ENCODE data around the gene CD209. TPM values are rescaled to one million over a fixed set of nuclear protein-coding genes. Genes with fewer than 3 reads are reported as not detected.

CD209 gene
- total and polyA plus RNA-seq, 7 donors = 1.4 to 12.3 (median 5.4) TPM

- Histone ChIP-seq H3K27me3 (peaks cover 0 to 29% (median 0%) of the 10 kb centered on the region in 3 donors), H3K27ac (no peak overlapping the region), H3K9me3 (no peaks in the 10 kb centered on the region), H3K36me3 (no peaks in the 10 kb centered on the region), H3K4me3 (no peak overlapping the region), H3K4me1 (no peaks in the 10 kb centered on the region)
- intact Hi-C loops (cut with DNase I) = no loop called here
- no peak for DNase-seq
- TF ChIP-seq CTCF (IDR thresholded peaks at IDR 0.05) = no peak
- TF ChIP-seq POLR2AphosphoS5 (IDR thresholded peaks at IDR 0.05) = no peak
- no peak for TF ChIP-seq POLR2A (IDR thresholded peaks at IDR 0.05)
- no peak for TF ChIP-seq EP300 (IDR thresholded peaks at IDR 0.05)
Observed at GRCh38 chr19:7691497-7691896, 55.8 kb downstream of the CD209 start.

- WGBS, 2 donors = 78 to 80% methylated on average over 8 of the region's 8 CpGs
- intact Hi-C loops (cut with DNase I) = no loop called here
- Histone ChIP-seq H3K36me3 (no peaks in the 10 kb centered on the region), H3K27ac (no peak overlapping the region), H3K27me3 (peaks cover 0 to 29% (median 0%) of the 10 kb centered on the region in 3 donors), H3K4me1 (no peaks in the 10 kb centered on the region), H3K4me3 (no peak overlapping the region), H3K9me3 (no peaks in the 10 kb centered on the region)
- TF ChIP-seq POLR2A (IDR thresholded peaks at IDR 0.05) = no peak
- no peak for TF ChIP-seq CTCF (IDR thresholded peaks at IDR 0.05)
- no peak for TF ChIP-seq EP300 (IDR thresholded peaks at IDR 0.05)
- TF ChIP-seq POLR2AphosphoS5 (IDR thresholded peaks at IDR 0.05) = no peak
- no peak for DNase-seq
Observed at GRCh38 chr19:7690779-7691258, 56.5 kb downstream of the CD209 start.

Other genes starting within 250 kb of the CD209 start
- gene ZNF358, start 231.4 kb downstream of the CD209 start, total RNA-seq = 100 to 1,000 TPM in 1 of 4 donors, 10 to 100 TPM in 3; 64.5 to 120 (median 69.6) TPM
- 10 to 100 TPM; 29.3 to 52.9 (median 31.9) TPM for gene ZNF358, start 231.4 kb downstream of the CD209 start, polyA plus RNA-seq
- 10 to 100 TPM; 15.5 to 21.3 (median 17.1) TPM for gene MCOLN1, start 224.9 kb downstream of the CD209 start, total RNA-seq
- 10 to 100 TPM; 16.0 to 23.7 (median 16.8) TPM for gene MCOLN1, start 224.9 kb downstream of the CD209 start, polyA plus RNA-seq
- gene PNPLA6, start 211.8 kb downstream of the CD209 start, total RNA-seq = 10 to 100 TPM; 35.2 to 77.0 (median 44.1) TPM
- 10 to 100 TPM; 13.6 to 76.3 (median 15.0) TPM for gene PNPLA6, start 211.8 kb downstream of the CD209 start, polyA plus RNA-seq
- under 1 TPM in 3 of 4 donors, not detected in 1; under 0.01 to 0.28 (median 0.27) TPM for gene CAMSAP3, start 151.7 kb downstream of the CD209 start, total RNA-seq
- 10 to 100 TPM; 15.6 to 37.2 (median 26.8) TPM for gene CAMSAP3, start 151.7 kb downstream of the CD209 start, polyA plus RNA-seq
- 10 to 100 TPM; 29.5 to 38.3 (median 33.8) TPM for gene XAB2, start 118.0 kb downstream of the CD209 start, total RNA-seq
- gene XAB2, start 118.0 kb downstream of the CD209 start, polyA plus RNA-seq = 10 to 100 TPM in 2 of 3 donors, 1 to 10 TPM in 1; 9.7 to 29.9 (median 13.8) TPM
- gene PET100, start 117.7 kb downstream of the CD209 start, total RNA-seq = 10 to 100 TPM; 10.8 to 37.1 (median 30.1) TPM
- 10 to 100 TPM; 63.3 to 70.9 (median 68.7) TPM for gene PET100, start 117.7 kb downstream of the CD209 start, polyA plus RNA-seq
- not detected for gene PCP2, start 113.8 kb downstream of the CD209 start, total RNA-seq
- 1 to 10 TPM in 1 of 3 donors, not detected in 2; 1.0 TPM for gene PCP2, start 113.8 kb downstream of the CD209 start, polyA plus RNA-seq
- gene STXBP2, start 110.4 kb downstream of the CD209 start, total RNA-seq = 1 to 10 TPM; 5.9 to 9.3 (median 7.6) TPM
- gene STXBP2, start 110.4 kb downstream of the CD209 start, polyA plus RNA-seq = 100 to 1,000 TPM; 117 to 163 (median 132) TPM
- gene RETN, start 78.5 kb downstream of the CD209 start, total RNA-seq = not detected
- 10 to 100 TPM in 1 of 3 donors, 1 to 10 TPM in 2; 3.6 to 38.1 (median 8.6) TPM for gene RETN, start 78.5 kb downstream of the CD209 start, polyA plus RNA-seq
- gene MCEMP1, start 70.4 kb downstream of the CD209 start, total RNA-seq = under 1 TPM in 3 of 4 donors, not detected in 1; 0.36 to 0.49 (median 0.41) TPM
- gene MCEMP1, start 70.4 kb downstream of the CD209 start, polyA plus RNA-seq = 1 to 10 TPM in 2 of 3 donors, under 1 TPM in 1; 0.51 to 2.8 (median 1.8) TPM
- 10 to 100 TPM; 32.8 to 89.6 (median 50.5) TPM for gene TRAPPC5, start 66.7 kb downstream of the CD209 start, total RNA-seq
- gene TRAPPC5, start 66.7 kb downstream of the CD209 start, polyA plus RNA-seq = 10 to 100 TPM; 55.3 to 75.5 (median 55.9) TPM
- 1 to 10 TPM in 1 of 4 donors, under 1 TPM in 3; 0.27 to 2.5 (median 0.61) TPM for gene FCER2, start 45.4 kb downstream of the CD209 start, total RNA-seq
- 10 to 100 TPM in 1 of 3 donors, under 1 TPM in 1, not detected in 1; 0.46 to 14.7 TPM for gene FCER2, start 45.4 kb downstream of the CD209 start, polyA plus RNA-seq
- gene CLEC4G, start 15.4 kb downstream of the CD209 start, total RNA-seq = 1 to 10 TPM; 1.4 to 3.6 (median 3.1) TPM
- under 1 TPM in 2 of 3 donors, not detected in 1; 0.45 to 0.46 TPM for gene CLEC4G, start 15.4 kb downstream of the CD209 start, polyA plus RNA-seq
- 1 to 10 TPM in 1 of 4 donors, not detected in 3; 1.4 TPM for gene CLEC4M, start 15.7 kb upstream of the CD209 start, total RNA-seq
- under 1 TPM in 2 of 3 donors, not detected in 1; under 0.01 to 0.82 TPM for gene CLEC4M, start 15.7 kb upstream of the CD209 start, polyA plus RNA-seq
- gene EVI5L, start 82.7 kb upstream of the CD209 start, total RNA-seq = 10 to 100 TPM in 3 of 4 donors, 1 to 10 TPM in 1; 8.4 to 18.6 (median 12.5) TPM
- gene EVI5L, start 82.7 kb upstream of the CD209 start, polyA plus RNA-seq = 10 to 100 TPM in 1 of 3 donors, 1 to 10 TPM in 2; 5.3 to 11.4 (median 6.0) TPM
- not detected for gene PRR36, start 126.9 kb upstream of the CD209 start, total RNA-seq
- gene PRR36, start 126.9 kb upstream of the CD209 start, polyA plus RNA-seq = under 1 TPM in 2 of 3 donors, not detected in 1; under 0.01 to 0.23 TPM
- gene LRRC8E, start 141.0 kb upstream of the CD209 start, total RNA-seq = not detected
- 1 to 10 TPM in 2 of 3 donors, under 1 TPM in 1; 0.23 to 1.2 (median 1.2) TPM for gene LRRC8E, start 141.0 kb upstream of the CD209 start, polyA plus RNA-seq
- 10 to 100 TPM; 12.5 to 20.2 (median 17.4) TPM for gene MAP2K7, start 156.3 kb upstream of the CD209 start, total RNA-seq
- 10 to 100 TPM; 15.6 to 27.8 (median 15.7) TPM for gene MAP2K7, start 156.3 kb upstream of the CD209 start, polyA plus RNA-seq
- 1 to 10 TPM in 1 of 4 donors, not detected in 3; 1.8 TPM for gene TGFBR3L, start 167.3 kb upstream of the CD209 start, total RNA-seq
- gene TGFBR3L, start 167.3 kb upstream of the CD209 start, polyA plus RNA-seq = not detected
- 10 to 100 TPM; 20.3 to 31.2 (median 27.8) TPM for gene SNAPC2, start 172.8 kb upstream of the CD209 start, total RNA-seq
- gene SNAPC2, start 172.8 kb upstream of the CD209 start, polyA plus RNA-seq = 10 to 100 TPM; 11.6 to 19.5 (median 16.8) TPM
- 10 to 100 TPM; 25.3 to 92.2 (median 38.8) TPM for gene CTXN1, start 178.6 kb upstream of the CD209 start, total RNA-seq
- gene CTXN1, start 178.6 kb upstream of the CD209 start, polyA plus RNA-seq = 1 to 10 TPM in 1 of 3 donors, under 1 TPM in 2; 0.60 to 2.2 (median 0.92) TPM
- gene TIMM44, start 196.1 kb upstream of the CD209 start, total RNA-seq = 10 to 100 TPM; 51.7 to 80.1 (median 78.6) TPM
- 10 to 100 TPM; 33.0 to 72.4 (median 38.8) TPM for gene TIMM44, start 196.1 kb upstream of the CD209 start, polyA plus RNA-seq

Data from sigmoid colon (tissue), 7 donors.